ENCODE results near the gene TMEM167B.

DNA sequence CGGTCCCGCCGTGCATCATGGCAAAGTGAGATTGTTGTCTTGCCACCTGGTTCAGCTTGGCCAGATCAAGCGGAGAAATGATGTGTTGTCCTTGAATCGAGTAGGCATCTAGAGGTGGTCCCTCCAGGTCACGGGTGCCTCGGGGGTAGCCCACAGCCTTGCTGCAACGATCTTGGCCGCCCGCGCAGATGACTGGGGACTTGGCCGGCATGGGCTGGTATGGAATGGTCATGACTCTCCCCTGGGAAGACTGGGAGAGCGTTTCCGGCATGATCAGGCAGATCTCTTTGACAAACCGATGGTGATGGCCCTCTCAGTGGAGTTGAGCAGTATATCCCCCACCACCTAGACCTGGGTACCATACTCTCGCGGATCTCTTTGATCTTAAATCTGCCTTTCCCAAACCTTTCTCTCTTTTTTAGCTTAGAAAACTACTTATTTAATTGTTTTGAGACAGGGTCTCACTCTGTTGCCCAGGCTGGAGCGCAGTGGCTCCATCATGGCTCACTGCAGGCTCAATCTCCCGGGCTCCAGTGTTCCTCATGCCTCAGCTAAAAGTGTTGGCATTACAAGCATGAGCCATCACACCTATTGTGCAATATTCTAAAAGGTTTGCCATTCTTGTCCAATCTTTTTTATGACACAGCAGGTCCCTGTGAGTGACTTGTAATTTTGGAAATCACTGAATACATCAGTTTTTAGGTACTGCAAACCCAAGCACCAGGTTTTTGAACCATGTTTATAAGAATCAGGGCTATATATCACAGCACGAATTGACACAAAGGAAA lies 14.0 kb downstream of the TMEM167B start:
- TF ChIP-seq, protein P1, sequence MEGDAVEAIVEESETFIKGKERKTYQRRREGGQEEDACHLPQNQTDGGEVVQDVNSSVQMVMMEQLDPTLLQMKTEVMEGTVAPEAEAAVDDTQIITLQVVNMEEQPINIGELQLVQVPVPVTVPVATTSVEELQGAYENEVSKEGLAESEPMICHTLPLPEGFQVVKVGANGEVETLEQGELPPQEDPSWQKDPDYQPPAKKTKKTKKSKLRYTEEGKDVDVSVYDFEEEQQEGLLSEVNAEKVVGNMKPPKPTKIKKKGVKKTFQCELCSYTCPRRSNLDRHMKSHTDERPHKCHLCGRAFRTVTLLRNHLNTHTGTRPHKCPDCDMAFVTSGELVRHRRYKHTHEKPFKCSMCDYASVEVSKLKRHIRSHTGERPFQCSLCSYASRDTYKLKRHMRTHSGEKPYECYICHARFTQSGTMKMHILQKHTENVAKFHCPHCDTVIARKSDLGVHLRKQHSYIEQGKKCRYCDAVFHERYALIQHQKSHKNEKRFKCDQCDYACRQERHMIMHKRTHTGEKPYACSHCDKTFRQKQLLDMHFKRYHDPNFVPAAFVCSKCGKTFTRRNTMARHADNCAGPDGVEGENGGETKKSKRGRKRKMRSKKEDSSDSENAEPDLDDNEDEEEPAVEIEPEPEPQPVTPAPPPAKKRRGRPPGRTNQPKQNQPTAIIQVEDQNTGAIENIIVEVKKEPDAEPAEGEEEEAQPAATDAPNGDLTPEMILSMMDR (IDR thresholded peaks at IDR 0.05), result no peak
- TF ChIP-seq EZH2 (IDR thresholded peaks at IDR 0.05; ENCODE audit: borderline replicate concordance, insufficient read depth, low read depth, low read length, poor library complexity, severe bottlenecking), result no peak
